HG02884 (cell line): ENCODE data around the gene ZNFX1.
"Not testable (repeated sequence)": the region's sequence is repeated elsewhere in the genome, so short reads cannot be mapped to it uniquely, and the experiment has no call there.

ENCODE experiments used
- ATAC-seq: cut with Tn5 transposase; IDR thresholded peaks from one replicate; pipeline ENCODE4 v1.9.1; 2021; ENCODE audit warnings: mild to moderate bottlenecking, moderate library complexity; ENCODE audit not compliant: unreplicated experiment

Gene ZNFX1

GRCh38 chr20:49278036-49278817, at the start of gene ZNFX1:
TSS of gene ZNFX1 (minus strand) at chr20:49278057. CDS start at chr20:49275839, 2,218 bp downstream.
- peak; percentile 83 for ATAC-seq

DNA sequence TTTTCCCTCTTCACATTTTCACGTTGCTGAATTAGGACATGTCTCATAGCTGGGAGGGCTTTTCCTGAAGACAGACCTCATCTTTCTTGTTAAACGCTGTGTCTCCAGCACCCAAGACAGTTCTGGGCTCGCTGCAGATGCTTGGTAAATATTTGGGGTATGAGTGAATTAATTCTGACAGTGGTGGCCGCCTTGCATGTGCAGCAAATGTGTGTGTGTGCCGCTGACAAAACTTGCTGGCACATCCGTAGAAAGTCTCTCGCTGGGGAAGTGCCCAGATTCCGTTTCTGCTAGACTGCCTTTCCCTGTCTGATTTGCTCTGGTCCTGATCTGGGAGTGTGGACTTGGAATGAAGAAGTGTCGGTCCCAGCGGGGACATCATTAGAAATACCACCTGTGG, 48.2 kb upstream of the ZNFX1 start:
- no peak for ATAC-seq

GRCh38 chr20:49324306-49324705, 46.4 kb upstream of the ZNFX1 start:
- ATAC-seq = no peak

DNA sequence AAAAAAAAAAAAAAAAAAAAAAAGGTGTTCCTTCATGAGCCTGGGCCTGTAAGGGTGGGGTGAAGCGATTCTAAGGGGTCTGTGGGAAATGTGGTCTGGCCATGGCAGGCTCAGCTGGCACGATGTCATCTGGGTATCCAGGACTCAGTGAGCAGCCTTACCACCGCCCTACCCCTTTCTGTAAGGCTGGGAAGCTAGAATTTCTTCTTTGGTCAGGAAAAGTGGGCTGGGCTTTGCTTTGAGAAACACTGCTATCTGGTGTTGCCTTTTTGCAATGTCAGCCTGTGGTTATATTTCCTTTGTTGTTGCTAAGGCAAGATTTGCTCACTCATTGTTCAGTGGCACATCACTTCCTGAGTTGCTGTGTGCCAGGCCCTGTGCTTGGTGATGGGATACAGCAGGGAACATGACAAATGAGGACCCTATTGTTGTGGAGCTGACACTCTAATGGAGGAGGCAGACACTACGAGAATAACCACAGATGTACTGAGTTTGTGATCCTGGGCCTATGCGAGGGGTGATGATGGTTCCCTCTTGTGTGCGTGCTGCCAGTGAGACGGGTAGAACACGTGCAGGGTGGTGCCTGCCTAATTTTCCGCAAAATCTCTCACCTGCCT, 45.9 kb upstream of the ZNFX1 start:
- no peak for ATAC-seq

DNA sequence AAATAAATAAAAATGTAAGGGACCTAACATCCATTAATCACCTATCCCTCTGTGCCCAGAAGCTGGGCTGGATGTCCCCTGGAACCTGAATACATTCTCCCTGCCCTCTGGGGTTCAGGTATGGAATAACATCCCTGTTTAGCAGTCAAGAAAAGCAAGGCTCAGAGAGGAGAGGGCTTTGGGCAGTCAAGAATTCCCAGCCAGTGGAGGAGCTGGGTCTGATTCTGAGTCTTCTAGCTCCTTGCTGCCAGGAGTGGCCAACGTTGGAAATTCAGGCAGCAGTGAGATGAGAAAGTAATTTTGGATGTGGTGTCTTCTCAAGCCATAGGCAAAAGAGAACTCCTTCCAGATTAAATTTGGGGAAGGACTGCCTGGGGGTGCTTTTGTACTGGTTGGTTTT, 42.6 kb upstream of the ZNFX1 start:
- no peak for ATAC-seq

- ATAC-seq = no peak
Observed at GRCh38 chr20:49319208-49319809, 41.5 kb upstream of the ZNFX1 start.

DNA sequence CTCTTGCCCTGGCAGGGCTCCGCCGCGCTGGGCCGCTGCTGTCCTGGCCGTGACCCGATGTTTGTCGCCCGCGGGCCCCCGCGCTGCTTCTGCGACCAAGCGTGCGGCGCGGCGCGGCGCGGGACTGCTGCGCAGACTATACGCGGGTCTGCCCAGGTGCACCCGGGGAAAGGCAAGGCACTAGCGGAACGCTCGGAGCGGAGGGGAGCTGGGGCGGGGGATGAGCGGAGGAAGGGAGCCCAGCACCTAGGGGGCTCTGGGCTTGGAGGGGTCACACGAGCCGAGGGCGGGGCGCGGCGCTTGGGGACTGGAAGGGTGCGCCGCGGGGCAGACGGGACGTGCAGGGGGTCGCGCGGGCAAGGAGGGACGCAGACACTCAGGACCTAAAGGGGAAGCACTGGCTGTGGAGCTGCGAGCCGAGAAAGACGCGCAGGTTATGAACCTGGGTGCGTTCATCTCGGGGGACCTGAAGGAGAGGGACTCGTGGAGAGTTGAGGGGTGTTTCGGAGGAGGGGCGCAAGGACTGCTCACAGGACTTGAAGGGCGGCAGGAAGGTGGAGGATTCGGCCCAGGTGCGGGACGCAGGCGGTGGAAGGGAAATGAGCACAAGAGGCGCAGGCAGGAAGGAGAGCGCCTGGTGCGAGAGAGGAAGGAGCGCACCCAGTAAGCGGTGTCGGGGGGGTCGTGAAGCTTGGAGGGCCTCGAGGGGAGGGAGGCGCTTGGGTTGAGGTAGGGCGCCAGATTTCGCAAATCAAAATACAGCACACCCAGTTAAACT, 40.8 kb upstream of the ZNFX1 start:
- no peak for ATAC-seq

DNA sequence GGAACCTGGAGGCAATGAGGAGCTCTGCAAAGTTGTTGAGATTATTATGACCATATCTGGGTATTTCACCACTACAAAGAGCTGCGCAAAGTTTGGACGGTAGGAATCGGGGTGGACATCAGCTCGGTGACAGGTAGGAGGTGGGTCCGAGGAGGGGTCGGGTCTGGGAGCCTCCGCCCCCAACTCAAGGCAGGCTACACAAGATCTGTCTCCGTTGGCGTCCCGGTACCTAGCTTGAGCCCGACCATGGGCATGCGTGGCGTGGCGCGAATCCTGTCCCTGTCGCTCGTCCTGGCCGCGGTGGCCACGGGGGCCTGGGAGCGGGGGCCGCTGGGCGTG, 40.2 kb upstream of the ZNFX1 start:
- no peak for ATAC-seq

DNA sequence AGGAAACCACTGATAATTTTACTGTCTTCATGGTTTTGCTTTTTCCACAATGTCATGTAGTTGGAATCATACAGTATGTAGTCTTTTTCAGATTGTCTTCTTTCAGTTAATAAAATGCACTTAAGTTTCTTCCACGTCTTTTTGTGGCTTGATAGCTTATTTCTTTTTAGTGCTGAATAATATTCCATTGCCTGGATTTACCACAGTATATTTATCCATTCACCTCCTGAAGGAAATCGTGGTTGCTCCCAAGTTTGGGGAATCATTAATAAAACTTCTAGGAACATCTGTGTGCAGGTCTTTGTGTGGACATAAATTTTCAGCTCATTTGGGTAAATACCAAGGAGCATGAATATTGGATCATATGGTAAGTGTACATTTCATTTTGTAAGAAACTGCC, 38.8 kb upstream of the ZNFX1 start:
- ATAC-seq = no peak

- ATAC-seq = no peak
Observed at GRCh38 chr20:49315580-49315979, 37.7 kb upstream of the ZNFX1 start.

DNA sequence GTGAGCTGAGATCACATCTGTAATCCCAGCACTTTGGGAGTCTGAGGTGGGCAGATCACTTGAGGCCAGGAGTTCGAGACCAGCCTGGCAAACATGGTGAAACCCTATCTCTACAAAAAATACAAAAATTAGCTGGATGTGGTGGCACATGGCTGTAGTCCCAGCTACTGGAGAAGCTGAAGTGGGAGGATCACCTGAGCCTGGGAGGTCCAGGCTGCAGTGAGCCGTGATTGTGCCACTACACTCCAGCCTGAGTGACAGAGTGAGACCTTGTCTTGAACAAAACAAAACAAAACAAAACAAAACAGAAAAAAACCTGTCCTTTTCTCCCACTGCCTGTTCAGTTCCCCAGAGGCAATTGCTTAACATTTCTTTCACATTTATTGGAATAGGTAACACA, 36.2 kb upstream of the ZNFX1 start:
- not testable (repeated sequence) for ATAC-seq

DNA sequence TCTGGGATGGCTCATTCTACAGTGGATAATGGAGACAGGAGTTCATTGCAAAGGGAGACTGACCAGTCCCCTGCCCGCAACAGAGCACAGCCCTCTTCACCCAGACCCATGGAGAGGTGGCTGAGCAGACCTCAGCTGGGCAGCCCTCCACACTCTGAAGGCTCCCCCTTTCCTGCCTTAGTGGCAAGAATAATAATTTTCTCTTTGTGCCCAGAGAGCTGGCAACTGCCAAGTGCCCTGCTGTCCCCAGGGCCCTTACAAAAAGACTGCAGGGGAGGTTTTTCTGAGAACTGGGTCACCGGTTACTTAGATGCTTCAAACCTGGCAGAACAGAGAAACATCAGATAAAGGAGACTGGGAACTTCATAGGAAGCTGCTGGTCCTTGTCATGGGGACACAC, 35.4 kb upstream of the ZNFX1 start:
- ATAC-seq = no peak

- no peak for ATAC-seq
Observed at GRCh38 chr20:49312661-49313060, 34.8 kb upstream of the ZNFX1 start.

DNA sequence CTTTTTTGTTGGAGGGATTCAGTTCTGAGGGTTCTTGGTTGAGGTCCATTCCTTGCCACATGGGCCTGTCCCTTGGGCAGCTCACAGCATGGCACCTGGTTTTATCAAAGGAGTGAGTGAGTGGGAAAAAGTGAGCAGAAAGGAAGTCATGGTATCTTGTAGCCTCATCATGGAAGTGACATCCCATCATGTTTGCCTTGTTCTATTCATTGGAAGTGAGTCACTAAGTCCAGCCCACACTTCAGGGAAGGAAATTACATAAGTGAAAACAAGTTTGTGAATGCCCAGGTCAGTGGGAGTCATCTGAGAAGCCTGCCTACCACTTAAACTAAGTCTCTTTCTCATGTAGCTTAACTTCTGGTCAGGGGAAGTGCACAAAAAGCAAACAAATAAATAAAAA, 32.8 kb upstream of the ZNFX1 start:
- ATAC-seq = no peak

DNA sequence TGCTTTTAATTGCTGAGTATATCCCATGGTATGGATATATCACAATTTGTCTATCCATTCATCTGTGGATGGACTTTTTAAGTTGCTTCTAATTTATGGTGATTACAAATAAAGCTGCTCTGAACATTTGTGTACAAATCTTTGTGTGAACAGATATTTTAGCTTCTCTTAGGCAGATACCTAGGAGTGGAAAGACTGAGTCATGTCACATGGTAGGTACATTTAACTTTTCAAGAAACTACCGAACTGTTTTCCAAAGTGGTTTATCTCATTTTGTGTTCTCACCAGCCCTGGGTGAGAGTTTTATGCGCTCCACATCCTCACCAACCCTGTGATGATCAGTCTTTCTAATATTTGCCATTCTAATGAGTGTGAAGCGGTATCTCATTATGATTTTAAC, 31.0 kb upstream of the ZNFX1 start:
- ATAC-seq = no peak

- no peak for ATAC-seq
Observed at GRCh38 chr20:49306903-49307620, 29.2 kb upstream of the ZNFX1 start.

DNA sequence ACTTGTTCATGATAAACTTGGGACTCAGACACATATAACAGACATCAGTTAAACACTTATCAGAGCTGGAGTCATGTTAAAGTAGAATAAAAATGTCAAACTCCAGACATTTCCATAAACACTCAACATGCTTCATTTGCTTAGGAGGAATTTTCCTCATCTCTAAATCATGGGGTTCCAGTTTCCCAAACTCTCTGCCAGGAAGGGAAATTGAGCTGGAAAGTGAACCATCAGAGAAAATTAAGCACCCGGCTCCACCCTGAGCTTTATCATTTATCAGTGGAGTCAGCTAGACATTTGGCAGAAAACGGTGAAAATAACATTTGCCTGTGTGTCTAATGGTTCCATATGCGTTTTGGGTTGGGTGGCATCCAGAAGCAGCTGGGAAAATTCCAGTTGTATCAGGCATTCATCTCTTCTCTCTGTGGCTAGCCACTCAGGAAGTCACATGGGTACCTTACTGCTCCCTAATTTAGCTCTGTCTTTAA, 25.3 kb upstream of the ZNFX1 start:
- no peak for ATAC-seq

DNA sequence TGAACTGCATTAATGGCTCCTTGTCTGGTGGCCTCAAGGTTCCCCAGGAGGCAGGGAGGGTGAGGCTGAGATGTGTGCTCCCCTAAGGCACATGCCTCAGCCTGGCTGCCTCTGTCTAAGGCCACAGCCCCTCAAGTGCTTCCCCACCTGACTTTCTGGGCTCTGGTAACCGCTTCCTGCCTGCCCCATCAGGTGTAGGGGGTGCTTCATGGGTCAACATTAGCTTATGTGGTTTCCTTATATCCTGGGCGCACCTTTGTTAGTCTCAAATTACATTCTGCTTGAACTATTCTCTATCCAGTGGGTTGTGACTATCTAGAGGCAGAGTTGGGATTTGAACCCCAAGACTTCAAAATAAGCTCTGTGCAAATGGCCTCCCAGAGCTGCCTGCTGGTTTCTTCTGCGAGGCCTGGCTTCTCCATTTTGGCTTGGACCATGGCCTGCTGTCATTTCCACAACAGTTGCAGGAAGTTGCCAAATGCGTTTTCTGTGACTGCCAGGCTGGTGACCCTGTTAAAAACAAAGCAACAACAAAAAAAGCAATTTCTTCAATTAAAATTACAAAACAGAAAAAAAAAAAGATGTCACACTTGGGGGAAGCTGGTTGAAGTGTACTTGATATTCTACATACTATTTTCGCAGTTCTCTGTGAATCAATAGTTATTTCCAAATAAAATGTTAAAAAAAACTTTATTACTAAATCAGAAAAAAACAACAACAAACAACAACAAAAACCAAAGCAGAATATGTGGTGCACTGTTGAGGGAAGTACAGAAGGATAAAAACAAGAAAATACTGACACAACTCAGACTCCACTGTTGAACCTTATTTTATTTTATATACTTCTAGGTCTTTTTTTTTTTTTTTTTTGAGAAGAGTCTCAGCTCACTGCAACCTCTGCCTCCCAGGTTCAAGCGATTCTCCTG, 20.0 kb upstream of the ZNFX1 start:
- ATAC-seq = no peak

DNA sequence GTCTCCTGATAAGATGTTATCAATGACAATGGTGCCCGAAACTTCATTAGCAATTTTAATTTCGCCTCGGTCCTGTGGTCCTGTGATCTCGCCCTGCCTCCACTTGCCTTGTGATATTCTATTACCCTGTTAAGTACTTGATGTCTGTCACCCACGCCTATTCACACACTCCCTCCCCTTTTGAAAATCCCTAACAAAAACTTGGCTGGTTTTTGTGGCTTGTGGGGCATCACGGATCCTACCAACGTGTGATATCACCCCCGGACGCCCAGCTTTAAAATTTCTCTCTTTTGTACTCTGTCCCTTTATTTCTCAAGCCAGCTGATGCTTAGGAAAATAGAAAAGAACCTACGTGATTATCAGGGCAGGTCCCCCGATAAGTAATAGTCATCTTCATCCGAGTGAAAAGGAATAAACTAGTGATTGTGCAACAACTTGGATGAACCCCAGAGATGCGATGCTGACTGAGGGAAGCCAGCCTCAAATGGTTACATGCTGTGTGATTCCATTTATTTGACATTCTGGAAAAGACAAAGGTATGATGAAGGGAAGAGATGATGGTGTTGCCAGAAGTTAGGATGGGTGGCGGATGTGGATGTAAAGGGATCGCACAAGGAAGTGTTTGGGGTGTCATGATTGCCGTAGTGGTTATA, 16.3 kb upstream of the ZNFX1 start:
- ATAC-seq = not testable (repeated sequence)
